Nephron progenitor cell (in vitro differentiated cells): Measurements from ENCODE around the gene PHETA1.

ENCODE experiments used
- DNase-seq: peaks from one replicate; pipeline ENCODE4 v3.0.0; 2021
- H3K27ac Mint-ChIP-seq: 2 replicates; pipeline ENCODE4 v1.8.0; 2021; ENCODE audit warnings: mild to moderate bottlenecking, moderate library complexity, mixed read lengths
- H3K27me3 Mint-ChIP-seq: 2 replicates; pipeline ENCODE4 v1.8.0; 2021; ENCODE audit warnings: mild to moderate bottlenecking, low read depth, mixed read lengths; ENCODE audit not compliant: poor library complexity
- H3K36me3 Mint-ChIP-seq: 2 replicates; pipeline ENCODE4 v1.8.0; 2021; ENCODE audit warnings: low read depth, mixed read lengths
- H3K4me1 Mint-ChIP-seq: 2 replicates; pipeline ENCODE4 v1.8.0; 2021; ENCODE audit warnings: mixed read lengths
- H3K4me3 Mint-ChIP-seq: 2 replicates; pipeline ENCODE4 v1.8.0; 2021; ENCODE audit warnings: mild to moderate bottlenecking, moderate library complexity, mixed read lengths
- H3K9me3 Mint-ChIP-seq: 2 replicates; pipeline ENCODE4 v1.8.0; 2021; ENCODE audit warnings: mild to moderate bottlenecking, moderate library complexity, mixed read lengths
- TF ChIP-seq, protein P1 (sequence below): fragments of 200-600 bp; sonication (generic); IDR thresholded peaks from 2 replicates; pipeline ENCODE4 v1.5.0; 2021; ENCODE audit warnings: antibody characterized with exemption

PHETA1 gene

GRCh38 chr12:111367661-111368221 lies 1.2 kb downstream of the PHETA1 start:
- Mint-ChIP-seq H3K9me3 (no peaks in the 10 kb centered on the region), H3K4me3 (peak overlapping the region; percentile 86), H3K4me1 (peaks cover 15% of the 10 kb centered on the region), H3K27ac (no peak overlapping the region), H3K36me3 (peaks cover 21% of the 10 kb centered on the region), H3K27me3 (peaks cover 19% of the 10 kb centered on the region)
- TF ChIP-seq, protein P1, sequence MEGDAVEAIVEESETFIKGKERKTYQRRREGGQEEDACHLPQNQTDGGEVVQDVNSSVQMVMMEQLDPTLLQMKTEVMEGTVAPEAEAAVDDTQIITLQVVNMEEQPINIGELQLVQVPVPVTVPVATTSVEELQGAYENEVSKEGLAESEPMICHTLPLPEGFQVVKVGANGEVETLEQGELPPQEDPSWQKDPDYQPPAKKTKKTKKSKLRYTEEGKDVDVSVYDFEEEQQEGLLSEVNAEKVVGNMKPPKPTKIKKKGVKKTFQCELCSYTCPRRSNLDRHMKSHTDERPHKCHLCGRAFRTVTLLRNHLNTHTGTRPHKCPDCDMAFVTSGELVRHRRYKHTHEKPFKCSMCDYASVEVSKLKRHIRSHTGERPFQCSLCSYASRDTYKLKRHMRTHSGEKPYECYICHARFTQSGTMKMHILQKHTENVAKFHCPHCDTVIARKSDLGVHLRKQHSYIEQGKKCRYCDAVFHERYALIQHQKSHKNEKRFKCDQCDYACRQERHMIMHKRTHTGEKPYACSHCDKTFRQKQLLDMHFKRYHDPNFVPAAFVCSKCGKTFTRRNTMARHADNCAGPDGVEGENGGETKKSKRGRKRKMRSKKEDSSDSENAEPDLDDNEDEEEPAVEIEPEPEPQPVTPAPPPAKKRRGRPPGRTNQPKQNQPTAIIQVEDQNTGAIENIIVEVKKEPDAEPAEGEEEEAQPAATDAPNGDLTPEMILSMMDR = no peak
- DNase-seq = no peak

DNA sequence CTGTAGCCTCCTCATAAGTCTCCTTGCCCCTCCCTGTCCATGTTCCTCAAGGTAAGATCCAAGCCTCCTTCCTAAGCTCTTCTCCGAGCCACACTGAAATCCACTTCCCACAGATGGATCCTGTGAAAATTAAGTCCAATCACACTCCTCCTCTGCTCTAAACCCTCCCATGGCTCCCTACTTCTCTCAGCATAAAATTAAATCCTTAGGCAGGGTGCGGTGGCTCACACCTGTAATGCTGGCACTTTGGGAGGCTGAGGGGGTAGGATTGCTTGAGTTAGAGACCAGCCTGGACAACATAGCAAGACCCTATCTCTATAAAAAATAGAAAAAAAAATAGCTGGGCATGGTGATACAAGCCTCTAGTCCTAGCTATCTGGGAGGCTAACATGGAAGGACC lies 2.3 kb downstream of the PHETA1 start:
- no peaks in the 10 kb centered on the region for H3K9me3 Mint-ChIP-seq
- DNase-seq = no peak
- peaks cover 21% of the 10 kb centered on the region for H3K36me3 Mint-ChIP-seq
- H3K27me3 Mint-ChIP-seq = peaks cover 19% of the 10 kb centered on the region
- no peak overlapping the region for H3K27ac Mint-ChIP-seq
- H3K4me1 Mint-ChIP-seq = peaks cover 21% of the 10 kb centered on the region
- peak overlapping the region; percentile 86 for H3K4me3 Mint-ChIP-seq
- TF ChIP-seq, protein P1 = no peak

DNA sequence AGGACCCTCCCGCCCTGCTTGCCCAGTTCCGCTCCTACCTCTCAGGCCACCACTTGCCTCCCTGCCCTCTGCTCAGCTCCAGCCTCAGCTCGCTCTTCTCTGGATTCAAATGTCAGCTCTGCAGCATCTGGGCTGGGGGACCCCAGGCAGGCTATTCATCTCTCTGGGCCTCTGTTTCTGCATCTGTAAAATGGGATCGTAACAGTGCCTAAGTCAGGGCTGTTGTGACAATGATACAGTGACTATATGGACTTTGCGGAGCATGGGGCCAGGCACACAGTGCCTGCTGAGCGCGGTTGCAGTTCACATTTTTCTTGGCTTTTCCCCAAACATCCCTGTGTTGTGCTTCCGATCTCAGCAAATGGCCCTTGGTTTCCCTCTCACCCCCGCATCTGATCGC lies 2.8 kb downstream of the PHETA1 start:
- DNase-seq = no peak
- H3K4me3 Mint-ChIP-seq = no peak overlapping the region
- H3K36me3 Mint-ChIP-seq = peaks cover 21% of the 10 kb centered on the region
- H3K27me3 Mint-ChIP-seq = peaks cover 16% of the 10 kb centered on the region
- TF ChIP-seq, protein P1 = no peak
- no peak overlapping the region for H3K27ac Mint-ChIP-seq
- peaks cover 25% of the 10 kb centered on the region for H3K4me1 Mint-ChIP-seq
- H3K9me3 Mint-ChIP-seq = no peaks in the 10 kb centered on the region

- TF ChIP-seq, protein P1 = no peak
- H3K9me3 Mint-ChIP-seq = no peaks in the 10 kb centered on the region
- H3K36me3 Mint-ChIP-seq = peaks cover 21% of the 10 kb centered on the region
- H3K4me1 Mint-ChIP-seq = peaks cover 50% of the 10 kb centered on the region
- no peak overlapping the region for H3K27ac Mint-ChIP-seq
- DNase-seq = no peak
- peaks cover 6% of the 10 kb centered on the region for H3K27me3 Mint-ChIP-seq
- no peak overlapping the region for H3K4me3 Mint-ChIP-seq
Observed at GRCh38 chr12:111363578-111363977, 5.3 kb downstream of the PHETA1 start.

- no peak overlapping the region for H3K27ac Mint-ChIP-seq
- TF ChIP-seq, protein P1 = no peak
- no peak overlapping the region for H3K4me3 Mint-ChIP-seq
- no peaks in the 10 kb centered on the region for H3K9me3 Mint-ChIP-seq
- H3K4me1 Mint-ChIP-seq = peaks cover 46% of the 10 kb centered on the region
- H3K27me3 Mint-ChIP-seq = peaks cover 5% of the 10 kb centered on the region
- H3K36me3 Mint-ChIP-seq = peaks cover 21% of the 10 kb centered on the region
- no peak for DNase-seq
Observed at GRCh38 chr12:111362687-111363475, 6.0 kb downstream of the PHETA1 start.
